Stimulated activated CD4-positive, alpha-beta T cell treated with anti-CD3 and anti-CD28 coated beads, Interleukin-15, amount 100 ng/mL, for 48 hours (primary cell): Measurements from ENCODE around the gene DDX39A.
"Not testable (repeated sequence)": the region's sequence is repeated elsewhere in the genome, so short reads cannot be mapped to it uniquely, and the experiment has no call there.

Experiments used
- DNase-seq, 2 donors: peaks; one replicate each; pipeline ENCODE4 v3.0.0-alpha.2; 2020; ENCODE audit warnings: low read depth in 2 of 2

Gene DDX39A

GRCh38 chr19:14408491-14409145, 10.5 kb downstream of the DDX39A start:
- DNase-seq, result no peak

GRCh38 chr19:14407605-14408484, 11.3 kb downstream of the DDX39A start:
- DNase-seq, result no peak

DNA sequence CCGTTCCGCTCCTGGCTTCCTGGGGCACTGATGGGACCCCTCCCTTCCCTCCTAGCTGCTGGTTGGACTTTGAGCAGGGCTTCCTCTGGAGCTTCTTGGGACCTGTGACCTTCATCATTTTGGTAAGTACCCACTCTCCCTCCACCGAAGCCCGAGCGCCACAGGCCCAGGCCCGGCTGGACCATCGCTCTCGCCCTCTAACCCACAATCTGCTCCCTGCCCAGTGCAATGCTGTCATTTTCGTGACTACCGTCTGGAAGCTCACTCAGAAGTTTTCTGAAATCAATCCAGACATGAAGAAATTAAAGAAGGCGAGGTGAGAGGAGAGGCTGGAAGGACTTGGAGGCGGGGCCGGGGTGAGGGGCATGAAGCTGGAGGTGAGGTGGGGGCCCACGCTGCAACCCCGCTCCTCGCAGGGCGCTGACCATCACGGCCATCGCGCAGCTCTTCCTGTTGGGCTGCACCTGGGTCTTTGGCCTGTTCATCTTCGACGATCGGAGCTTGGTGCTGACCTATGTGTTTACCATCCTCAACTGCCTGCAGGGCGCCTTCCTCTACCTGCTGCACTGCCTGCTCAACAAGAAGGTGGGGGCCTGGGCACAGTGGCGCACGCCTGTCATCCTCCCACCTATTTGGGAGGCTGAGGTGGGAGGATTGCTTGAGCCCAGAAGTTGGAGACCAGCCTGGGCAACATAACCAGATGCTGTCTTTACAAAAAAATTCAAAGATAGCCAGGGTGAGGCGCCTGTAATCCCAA, 12.3 kb downstream of the DDX39A start:
- DNase-seq, result no peak

GRCh38 chr19:14405758-14406644, 13.1 kb downstream of the DDX39A start:
- DNase-seq, result peak; percentile 85 to 87

DNA sequence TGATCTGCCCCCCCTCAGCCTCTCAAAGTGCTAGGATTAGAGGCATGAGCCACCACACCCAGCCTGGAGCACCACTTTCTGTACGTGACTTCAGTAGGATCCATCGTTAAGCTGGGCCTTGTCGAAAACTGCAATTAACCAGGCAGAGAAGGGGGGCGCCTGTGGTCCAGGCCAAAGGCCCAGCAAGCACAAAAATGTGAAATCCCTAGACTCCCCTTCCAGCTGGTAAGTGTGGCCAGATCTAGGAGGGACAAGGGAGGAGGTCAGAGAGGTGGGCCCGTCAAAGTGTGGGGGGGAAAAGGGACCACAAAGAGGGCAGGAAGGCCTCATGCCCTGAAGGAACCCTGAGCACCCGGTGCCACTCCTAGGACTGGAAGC, 13.8 kb downstream of the DDX39A start:
- DNase-seq, result no peak

- DNase-seq, result no peak
Measured at GRCh38 chr19:14404312-14404711, 14.8 kb downstream of the DDX39A start.

- not testable (repeated sequence) for DNase-seq
Measured at GRCh38 chr19:14403145-14403930, 15.8 kb downstream of the DDX39A start.

GRCh38 chr19:14402332-14403144, 16.6 kb downstream of the DDX39A start:
- DNase-seq, result no peak

DNA sequence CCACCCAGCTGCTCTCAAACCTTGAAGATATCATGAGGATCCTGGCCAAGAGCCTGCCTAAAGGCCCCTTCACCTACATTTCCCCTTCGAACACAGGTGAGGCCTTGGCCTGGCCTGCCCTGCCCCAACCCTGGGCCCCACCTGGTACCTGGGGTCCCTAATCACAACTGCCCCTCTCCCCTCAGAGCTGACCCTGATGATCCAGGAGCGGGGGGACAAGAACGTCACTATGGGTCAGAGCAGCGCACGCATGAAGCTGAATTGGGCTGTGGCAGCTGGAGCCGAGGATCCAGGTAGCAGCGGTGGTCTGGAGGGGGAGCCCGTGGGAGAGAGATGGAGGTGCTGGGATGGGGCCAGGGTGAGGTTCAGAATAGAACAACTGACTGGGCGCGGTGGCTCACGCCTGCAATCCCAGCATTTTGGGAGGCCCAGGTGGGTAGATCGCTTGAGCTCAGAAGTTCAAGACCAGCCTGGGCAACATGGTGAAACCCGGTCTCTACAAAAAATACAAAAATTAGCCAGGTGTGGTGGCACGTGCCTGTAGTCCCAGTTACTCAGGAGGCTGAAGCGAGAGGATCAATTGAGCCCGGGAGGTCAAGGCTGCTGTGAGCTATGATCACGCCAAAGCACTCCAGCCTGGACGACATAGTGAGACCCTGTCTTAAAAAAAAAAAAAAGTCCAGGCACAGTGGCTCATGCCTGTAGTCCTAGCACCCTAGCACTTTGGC, 17.5 kb downstream of the DDX39A start:
- DNase-seq, result no peak

DNA sequence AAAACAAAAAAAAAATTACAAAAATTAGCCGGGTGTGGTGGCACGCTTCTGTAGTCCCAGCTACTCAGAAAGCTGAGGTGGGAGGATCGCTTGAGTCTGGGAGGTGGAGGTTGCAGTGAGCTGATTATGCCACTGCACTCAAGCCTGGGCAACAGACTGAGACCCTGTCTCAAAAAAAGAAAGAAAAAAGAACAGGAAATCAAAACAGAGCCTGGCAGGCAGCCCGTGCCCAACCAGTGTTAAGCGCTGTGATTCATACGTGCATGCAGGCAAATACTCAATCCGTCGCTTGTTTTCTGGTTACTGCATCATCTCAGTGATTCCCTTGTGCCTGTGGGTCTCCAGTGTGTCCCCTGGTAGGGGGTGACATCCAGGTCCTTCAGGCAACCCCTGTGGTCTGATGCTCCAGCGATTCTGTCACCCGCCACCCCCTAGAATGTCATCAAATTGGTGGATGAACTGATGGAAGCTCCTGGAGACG, 18.1 kb downstream of the DDX39A start:
- no peak for DNase-seq

- not testable (repeated sequence) for DNase-seq
Measured at GRCh38 chr19:14397168-14397567, 22.0 kb downstream of the DDX39A start.

DNA sequence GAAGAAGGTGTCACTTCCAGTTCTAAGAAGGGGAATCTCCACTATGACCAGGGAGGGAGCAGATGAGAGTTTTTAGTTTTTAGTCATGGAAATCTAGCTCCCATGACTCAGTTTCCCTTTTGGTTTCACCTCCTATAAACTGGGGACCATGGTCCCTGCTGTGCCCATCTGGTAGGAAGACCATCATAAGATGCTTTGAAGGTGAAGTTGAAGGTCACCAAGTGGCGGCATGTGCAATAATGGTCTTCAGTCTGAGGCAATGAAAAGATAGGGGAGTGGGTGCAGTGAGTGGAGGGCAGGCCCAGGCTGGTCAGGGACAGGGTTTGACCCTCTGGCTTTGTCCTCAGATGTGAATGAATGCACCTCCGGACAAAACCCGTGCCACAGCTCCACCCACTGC, 22.4 kb downstream of the DDX39A start:
- DNase-seq, result not testable (repeated sequence)

DNA sequence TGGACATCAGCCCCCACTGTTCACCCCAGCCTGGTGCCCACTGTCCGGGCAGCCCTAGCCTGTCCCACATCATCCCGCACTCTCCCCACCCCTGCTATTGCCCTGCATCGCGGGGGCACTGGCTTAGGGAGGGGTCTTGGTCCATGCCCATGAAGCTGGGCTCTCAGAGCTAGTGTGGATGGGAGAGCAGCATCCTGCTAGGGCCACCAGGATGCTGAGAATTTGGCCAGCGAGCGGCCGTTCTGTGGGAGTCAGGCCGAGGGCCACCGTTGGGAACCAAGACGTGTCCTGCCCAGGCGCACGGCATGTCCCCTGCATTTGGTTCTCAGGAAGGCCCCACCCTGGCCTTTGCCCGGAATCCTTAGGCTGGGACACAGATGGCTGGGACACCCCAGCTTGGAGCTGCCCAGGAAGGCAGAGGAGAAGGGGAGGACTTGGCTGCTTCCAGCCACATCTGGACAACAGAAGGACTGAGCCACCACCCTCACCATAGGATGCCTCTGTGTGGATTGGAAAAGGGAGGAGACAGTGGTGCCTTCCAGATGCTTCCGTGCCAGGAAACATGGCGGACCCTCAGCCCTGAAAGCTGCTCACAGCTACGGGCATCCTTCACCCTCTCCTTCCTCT, 23.3 kb downstream of the DDX39A start:
- DNase-seq, result no peak

DNA sequence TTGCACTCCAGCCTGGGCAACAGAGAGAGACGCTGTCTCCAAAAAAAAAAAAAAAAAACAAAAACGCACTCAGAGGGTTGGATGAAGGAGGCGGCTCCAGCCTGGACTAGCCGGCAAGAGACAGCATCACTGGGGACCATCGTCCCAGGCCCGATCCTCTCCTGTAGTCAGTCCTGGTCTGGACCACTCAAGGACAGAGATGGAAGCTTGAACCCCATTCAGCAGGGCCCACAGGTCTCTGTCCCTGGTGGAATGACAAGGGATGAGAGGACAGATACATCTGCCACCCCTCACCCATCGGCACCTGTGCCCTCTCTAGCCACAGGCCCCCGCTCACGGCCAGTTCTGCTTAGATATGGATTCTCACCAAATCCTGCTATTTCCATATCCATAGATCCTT, 23.9 kb downstream of the DDX39A start:
- no peak for DNase-seq

DNA sequence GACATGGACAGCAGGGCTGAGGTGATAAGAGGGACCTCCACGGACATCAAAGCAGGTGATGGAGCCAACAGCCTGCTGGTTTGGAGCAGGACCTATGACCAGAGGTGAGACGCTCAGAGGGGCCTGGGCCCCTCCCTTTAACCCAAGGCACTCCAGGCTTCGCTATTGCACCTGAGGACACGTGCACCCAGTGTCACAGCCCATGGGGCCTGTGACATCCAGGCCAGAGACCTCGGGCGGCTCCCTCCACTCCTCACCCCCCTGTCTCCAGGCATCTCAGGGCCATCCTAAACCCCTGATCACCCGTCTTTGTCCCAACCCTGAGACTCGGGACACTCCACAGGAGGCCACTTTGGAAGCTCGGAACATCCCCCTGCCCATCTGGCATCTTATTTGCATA, 25.0 kb downstream of the DDX39A start:
- DNase-seq, result no peak

- DNase-seq, result no peak
Measured at GRCh38 chr19:14393329-14393728, 25.8 kb downstream of the DDX39A start.

- no peak for DNase-seq
Measured at GRCh38 chr19:14391156-14391821, 27.9 kb downstream of the DDX39A start.

DNA sequence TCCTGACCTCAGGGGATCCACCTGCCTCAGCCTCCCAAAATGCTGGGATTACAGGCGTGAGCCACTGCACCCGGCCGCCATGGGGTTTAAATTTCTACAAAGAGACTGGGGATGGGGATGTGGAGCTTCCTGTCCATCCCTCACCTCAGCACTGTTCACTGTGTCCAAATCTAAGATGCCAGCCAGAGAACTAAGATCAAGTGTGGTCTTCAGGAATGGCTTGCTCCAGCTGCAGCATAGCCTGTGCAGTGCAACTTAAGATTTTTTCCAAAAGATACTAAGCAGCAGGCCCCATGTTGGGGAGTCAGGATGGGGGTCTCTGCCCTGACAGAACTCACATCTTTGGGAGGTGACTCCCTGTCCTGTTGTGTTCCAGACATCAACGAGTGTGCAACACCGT, 28.6 kb downstream of the DDX39A start:
- no peak for DNase-seq
